ENCODE data around the gene NTRK2. TPM values are rescaled to one million over a fixed set of nuclear protein-coding genes. Genes with fewer than 3 reads are reported as not detected.

NTRK2 gene
- total RNA-seq, 1 donor from 2014 or later = 0.02 TPM

DNA sequence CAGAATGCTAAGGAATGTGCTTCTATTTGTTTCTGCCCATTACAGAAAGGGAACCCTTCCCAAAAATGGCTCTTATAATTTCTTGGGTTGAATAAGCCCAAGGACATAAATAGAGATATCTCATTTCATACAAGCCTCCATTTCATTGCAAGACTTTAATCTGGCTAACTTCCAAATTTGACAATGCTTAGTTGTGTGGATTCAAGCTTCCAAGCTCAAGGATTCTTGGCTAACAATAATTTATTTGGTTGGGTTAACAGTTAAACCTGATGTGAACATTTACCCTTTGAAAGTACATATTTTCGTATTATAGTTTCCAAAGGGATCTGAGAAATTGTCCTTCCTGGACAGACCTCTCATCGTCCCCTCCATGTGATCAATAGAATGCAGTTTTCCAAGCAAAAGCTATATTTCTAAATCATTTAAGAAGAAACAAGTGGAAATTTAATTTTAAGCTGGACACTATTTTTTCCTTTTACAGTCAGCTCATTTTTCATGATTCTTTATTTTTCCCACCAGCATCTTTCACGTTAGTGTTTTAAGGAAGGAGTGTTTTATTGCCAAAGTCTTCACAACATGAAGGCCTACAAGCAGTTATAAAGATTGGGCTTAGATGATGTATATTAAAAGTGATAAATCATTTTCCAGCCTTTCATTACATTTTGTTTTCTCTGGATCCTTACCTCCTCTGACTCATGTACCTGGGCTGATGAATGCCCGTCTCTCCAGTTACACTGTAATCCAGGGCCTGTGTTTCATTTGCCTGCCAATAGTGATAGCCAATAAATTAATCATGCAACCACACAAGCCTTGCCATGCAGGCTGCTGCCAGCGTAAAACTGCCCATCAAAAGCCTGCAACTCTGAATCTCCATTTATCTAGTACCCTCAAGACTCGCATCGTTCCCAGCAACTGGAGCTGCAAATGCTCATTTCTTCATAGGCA is 176.7 kb downstream of the NTRK2 start:
- no peaks in the 10 kb centered on the region for H3K36me3 Mint-ChIP-seq
- no peak overlapping the region for H3K4me3 Mint-ChIP-seq
- H3K9ac ChIP-seq = no peak overlapping the region
- H3K27ac ChIP-seq = no peak overlapping the region
- H4K20me1 ChIP-seq (ENCODE audit: low read depth) = no peaks in the 10 kb centered on the region
- no peak for TF ChIP-seq EZH2 (IDR thresholded peaks at IDR 0.05)
- TF ChIP-seq CTCF (IDR thresholded peaks at IDR 0.05) = no peak
- no peak for TF ChIP-seq EZH2phosphoT487 (IDR thresholded peaks at IDR 0.05)
- peak overlapping the region; percentile 60 for H2AFZ ChIP-seq (replicated peaks)
- no peaks in the 10 kb centered on the region for H3K79me2 ChIP-seq (ENCODE audit: low read depth)
- no peak overlapping the region for H3K4me3 ChIP-seq
- peaks cover 3% of the 10 kb centered on the region for H3K9me3 Mint-ChIP-seq
- H3K4me2 ChIP-seq = peak overlapping the region; percentile 50
- peaks cover 9% of the 10 kb centered on the region for H3F3A ChIP-seq (ENCODE audit: low read depth)
- no peak for DNase-seq (ENCODE audit: low spot score)
- no peaks in the 10 kb centered on the region for H3K36me3 ChIP-seq
- peak overlapping the region; percentile 94 for H3K27ac Mint-ChIP-seq
- H3K27me3 Mint-ChIP-seq (ENCODE audit: insufficient read depth, low read depth) = peaks cover 3% of the 10 kb centered on the region
- H3K9me3 ChIP-seq (ENCODE audit: low read depth) = no peaks in the 10 kb centered on the region
- H3K27me3 ChIP-seq = no peaks in the 10 kb centered on the region
- H3K4me1 Mint-ChIP-seq = peaks cover 40% of the 10 kb centered on the region
- H3K4me1 ChIP-seq = peaks cover 23% of the 10 kb centered on the region

GRCh38 chr9:84846906-84847305 is 177.4 kb downstream of the NTRK2 start:
- H3K27me3 ChIP-seq = no peaks in the 10 kb centered on the region
- H3K4me1 Mint-ChIP-seq = peaks cover 41% of the 10 kb centered on the region

GRCh38 chr9:84849049-84849448 is 179.5 kb downstream of the NTRK2 start:
- Histone ChIP-seq H4K20me1 (ENCODE audit: low read depth) (no peaks in the 10 kb centered on the region), H3F3A (ENCODE audit: low read depth) (peaks cover 34% of the 10 kb centered on the region), H3K27ac (no peak overlapping the region), H3K27me3 (no peaks in the 10 kb centered on the region), H3K9ac (no peak overlapping the region), H3K79me2 (ENCODE audit: low read depth) (no peaks in the 10 kb centered on the region), H3K4me3 (no peak overlapping the region), H3K9me3 (ENCODE audit: low read depth) (no peaks in the 10 kb centered on the region), H3K4me1 (peaks cover 48% of the 10 kb centered on the region), H2AFZ (replicated peaks) (no peak overlapping the region), H3K36me3 (no peaks in the 10 kb centered on the region), H3K4me2 (no peak overlapping the region)
- Mint-ChIP-seq H3K36me3 (peaks cover 2% of the 10 kb centered on the region), H3K4me1 (peaks cover 53% of the 10 kb centered on the region), H3K27me3 (ENCODE audit: insufficient read depth, low read depth) (peaks cover 6% of the 10 kb centered on the region), H3K9me3 (peaks cover 3% of the 10 kb centered on the region), H3K4me3 (no peak overlapping the region), H3K27ac (no peak overlapping the region)
- TF ChIP-seq EZH2phosphoT487 (IDR thresholded peaks at IDR 0.05) (no peak), CTCF (IDR thresholded peaks at IDR 0.05) (no peak), EZH2 (IDR thresholded peaks at IDR 0.05) (no peak)
- no peak for DNase-seq (ENCODE audit: low spot score)

More at GRCh38 chr9:84846906-84847305, 177.4 kb downstream of the NTRK2 start:
- no peak for TF ChIP-seq CTCF (IDR thresholded peaks at IDR 0.05)
- TF ChIP-seq EZH2 (IDR thresholded peaks at IDR 0.05) = no peak
- no peak for TF ChIP-seq EZH2phosphoT487 (IDR thresholded peaks at IDR 0.05)
- Histone ChIP-seq H3K4me1 (peaks cover 29% of the 10 kb centered on the region), H3F3A (ENCODE audit: low read depth) (peaks cover 15% of the 10 kb centered on the region), H3K9ac (no peak overlapping the region), H3K27ac (no peak overlapping the region), H3K79me2 (ENCODE audit: low read depth) (no peaks in the 10 kb centered on the region), H2AFZ (replicated peaks) (peak overlapping the region; percentile 60), H3K9me3 (ENCODE audit: low read depth) (no peaks in the 10 kb centered on the region), H3K36me3 (no peaks in the 10 kb centered on the region), H3K4me3 (no peak overlapping the region), H4K20me1 (ENCODE audit: low read depth) (no peaks in the 10 kb centered on the region), H3K4me2 (peak overlapping the region; percentile 50)
- no peak for DNase-seq (ENCODE audit: low spot score)
- Mint-ChIP-seq H3K27ac (peak overlapping the region; percentile 94), H3K27me3 (ENCODE audit: insufficient read depth, low read depth) (peaks cover 3% of the 10 kb centered on the region), H3K36me3 (no peaks in the 10 kb centered on the region), H3K4me3 (no peak overlapping the region), H3K9me3 (peaks cover 3% of the 10 kb centered on the region)

Data from neural progenitor cell (in vitro differentiated cells).